PC-9 (cell line): ENCODE measurements around the gene BMPR2. TPM values are rescaled to one million over a fixed set of nuclear protein-coding genes. Genes with fewer than 3 reads are reported as not detected.
"Not testable (repeated sequence)": the region's sequence is repeated elsewhere in the genome, so short reads cannot be mapped to it uniquely, and the experiment has no call there.

Experiments used
- BruUV-seq: library from RNA; stranded (reverse); fragments of 400-500 nt; replicated peaks from 2 replicates; lab custom pipeline; 2021; lab: Mats Ljungman, UMichigan
- CTCF ChIA-PET: fragments of 300-600 bp; sonication (Branson Sonifier 250); formaldehyde crosslinking; loops from one replicate; lab custom pipeline; 2022; ENCODE audit warnings: antibody characterized with exemption; lab: Charles Lee
- POLR2A ChIA-PET: fragments of 300-600 bp; sonication (Branson Sonifier 250); formaldehyde crosslinking; loops from one replicate; lab custom pipeline; 2022; ENCODE audit warnings: antibody characterized with exemption; ENCODE audit not compliant: unreplicated experiment; lab: Charles Lee
- DNase-seq, 2 experiments: peaks; one replicate each; pipeline versions ENCODE4 v3.0.0 to v3.0.0-alpha.2; 2015 to 2022; ENCODE audit warnings: mixed read lengths in 1 of 2
- H2AFZ ChIP-seq: fragments of 200-600 bp; sonication (generic); 2 replicates; pipeline ENCODE4 v1.8.1; 2017; ENCODE audit warnings: antibody characterized with exemption
- H3F3A ChIP-seq: fragments of 200-600 bp; sonication (generic); 2 replicates; pipeline ENCODE4 v1.8.1; 2017; ENCODE audit warnings: antibody characterized with exemption, mild to moderate bottlenecking, low read depth; ENCODE audit not compliant: insufficient read depth
- H3K27ac ChIP-seq: fragments of 200-600 bp; sonication (generic); 2 replicates; pipeline ENCODE4 v1.6.1; 2016; ENCODE audit warnings: mixed run types
- H3K27me3 ChIP-seq: fragments of 200-600 bp; sonication (generic); 2 replicates; pipeline ENCODE4 v1.6.1; 2016; ENCODE audit warnings: low read depth, mixed run types; ENCODE audit not compliant: insufficient read depth
- H3K36me3 ChIP-seq: fragments of 200-600 bp; sonication (generic); 2 replicates; pipeline ENCODE4 v1.6.1; 2016; ENCODE audit warnings: low read depth, mixed run types
- H3K4me1 ChIP-seq: fragments of 200-600 bp; sonication (generic); replicated peaks from 2 replicates; pipeline ENCODE4 v1.6.1; 2016; ENCODE audit warnings: mixed run types; ENCODE audit not compliant: insufficient read depth
- H3K4me2 ChIP-seq: fragments of 200-600 bp; sonication (generic); 2 replicates; pipeline ENCODE4 v1.6.1; 2017; ENCODE audit warnings: mixed run types
- H3K4me3 ChIP-seq: fragments of 200-600 bp; sonication (generic); 2 replicates; pipeline ENCODE4 v1.6.1; 2016; ENCODE audit warnings: mixed run types
- H3K79me2 ChIP-seq: fragments of 200-600 bp; sonication (generic); 2 replicates; pipeline ENCODE4 v1.6.1; 2017; ENCODE audit warnings: low read depth, mixed run types
- H3K9me2 ChIP-seq: fragments of 200-600 bp; sonication (generic); 2 replicates; pipeline ENCODE4 v1.8.1; 2017; ENCODE audit warnings: mild to moderate bottlenecking; ENCODE audit not compliant: insufficient read depth
- H3K9me3 ChIP-seq: fragments of 200-600 bp; sonication (generic); 2 replicates; pipeline ENCODE4 v1.8.1; 2016; ENCODE audit warnings: low read depth; ENCODE audit not compliant: insufficient read depth
- H4K20me1 ChIP-seq: fragments of 200-600 bp; sonication (generic); 2 replicates; pipeline ENCODE4 v1.8.1; 2017; ENCODE audit not compliant: insufficient read depth
- CTCF ChIP-seq: fragments of 200-600 bp; sonication (generic); conservative IDR thresholded peaks from 2 replicates; pipeline ENCODE4 v1.6.1; 2017; ENCODE audit warnings: mixed run types, antibody characterized with exemption, mild to moderate bottlenecking, moderate library complexity
- EZH2 ChIP-seq: fragments of 200-600 bp; sonication (generic); IDR thresholded peaks from 2 replicates; pipeline ENCODE4 v1.8.0; 2017; ENCODE audit warnings: antibody characterized with exemption, low read depth
- intact Hi-C: fragments of 100-400 bp; cut with micrococcal nuclease; formaldehyde crosslinking; loops from one replicate; pipeline ENCODE4 v1.10.0; 2022; ENCODE audit not compliant: unreplicated experiment
- total RNA-seq: library from RNA; stranded (reverse); gene quantifications from 2 replicates; pipeline ENCODE4 v1.2.3, GENCODE V29; 2021

BMPR2 gene
- total RNA-seq, 1 experiment from 2014 or later = 23.2 TPM

GRCh38 chr2:202577250-202578183 is 201.4 kb downstream of the BMPR2 start:
- Histone ChIP-seq H3K27ac (no peak overlapping the region), H3K4me1 (no peaks in the 10 kb centered on the region), H3F3A (no peaks in the 10 kb centered on the region), H2AFZ (no peak overlapping the region), H3K36me3 (no peaks in the 10 kb centered on the region), H3K4me2 (no peak overlapping the region), H3K79me2 (no peaks in the 10 kb centered on the region), H4K20me1 (no peaks in the 10 kb centered on the region), H3K9me3 (no peaks in the 10 kb centered on the region), H3K9me2 (no peaks in the 10 kb centered on the region), H3K27me3 (no peaks in the 10 kb centered on the region), H3K4me3 (no peak overlapping the region)
- POLR2A ChIA-PET = no interaction called here
- CTCF ChIA-PET = no interaction called here
- intact Hi-C loops = loop anchor here (10.0 kb wide), 1 partner anchor 1327 kb away; no protein-coding TSS in a partner anchor
- no TSS peak for BruUV-seq
- DNase-seq = no peak
- TF ChIP-seq EZH2 (no peak), CTCF (no peak)

- H3F3A ChIP-seq, H3K27me3 ChIP-seq, H3K9me2 ChIP-seq, H3K9me3 ChIP-seq, H2AFZ ChIP-seq, H4K20me1 ChIP-seq, H3K4me1 ChIP-seq, DNase-seq, H3K36me3 ChIP-seq, POLR2A ChIA-PET, H3K27ac ChIP-seq, H3K79me2 ChIP-seq, H3K4me3 ChIP-seq, H3K4me2 ChIP-seq, BruUV-seq, intact Hi-C loops, CTCF ChIA-PET: not testable (repeated sequence)
Observed at GRCh38 chr2:202582846-202583245, 206.7 kb downstream of the BMPR2 start.

GRCh38 chr2:202583709-202584219 is 207.6 kb downstream of the BMPR2 start:
- Histone ChIP-seq H3K27ac (no peak overlapping the region), H3K4me1 (no peaks in the 10 kb centered on the region), H4K20me1 (no peaks in the 10 kb centered on the region), H3K79me2 (no peaks in the 10 kb centered on the region), H3F3A (no peaks in the 10 kb centered on the region), H3K36me3 (no peaks in the 10 kb centered on the region), H3K4me2 (no peak overlapping the region), H3K27me3 (no peaks in the 10 kb centered on the region), H3K9me2 (no peaks in the 10 kb centered on the region), H3K9me3 (no peaks in the 10 kb centered on the region), H3K4me3 (no peak overlapping the region), H2AFZ (no peak overlapping the region)
- intact Hi-C loops = no loop called here
- ChIA-PET CTCF (interaction anchor here (0.6 kb wide), 1 partner anchor 1242 kb away, joined by 3 read pairs; no protein-coding TSS in a partner anchor), POLR2A (no interaction called here)
- no TSS peak for BruUV-seq
- no peak for DNase-seq
- TF ChIP-seq EZH2 = no peak
- TF ChIP-seq CTCF = no peak
